Measurements from ENCODE around the gene TRIM28. TPM values are rescaled to one million over a fixed set of nuclear protein-coding genes. Genes with fewer than 3 reads are reported as not detected.

The TRIM28 gene
- total RNA-seq, 1 experiment from 2014 or later: 1,221 TPM

- TF ChIP-seq ATF6 (CRISPR knock-in tag; IDR thresholded peaks at IDR 0.05) (no peak), AR (CRISPR knock-in tag; IDR thresholded peaks at IDR 0.05) (no peak), FOXP1 (CRISPR knock-in tag; IDR thresholded peaks at IDR 0.05; ENCODE audit: borderline replicate concordance) (no peak), SMAD3 (CRISPR knock-in tag; IDR thresholded peaks at IDR 0.05; ENCODE audit: borderline replicate concordance) (no peak), TEAD4 (CRISPR knock-in tag; IDR thresholded peaks at IDR 0.05) (no peak)
Observed at GRCh38 chr19:58516246-58516836, 27.5 kb upstream of the TRIM28 start (continued).

GRCh38 chr19:58516964-58517833 is 26.7 kb upstream of the TRIM28 start:
- TF ChIP-seq E2F1 (CRISPR knock-in tag; IDR thresholded peaks at IDR 0.05): no peak
- no peak for TF ChIP-seq RORB (CRISPR knock-in tag; IDR thresholded peaks at IDR 0.05)
- TF ChIP-seq ELF4 (CRISPR knock-in tag; IDR thresholded peaks at IDR 0.05; ENCODE audit: low read depth): no peak
- no peak for TF ChIP-seq JUN (CRISPR knock-in tag; IDR thresholded peaks at IDR 0.05)
- TF ChIP-seq TCF7 (CRISPR knock-in tag; IDR thresholded peaks at IDR 0.05; ENCODE audit: low read depth): 0 out of 2 replicates have a peak, but pooled peaks have one; percentile 23
- ChIA-PET CTCF (interaction anchor here (1.1 to 6.5 kb wide), 5 partner anchors 21 to 64 kb away, joined by 3 to 60 read pairs (median 20); partner anchors contain the start of gene TRIM28), POLR2A (no interaction called here)
- ATAC-seq (no peak), DNase-seq (ENCODE audit: low spot score) (peak; percentile 42)
- H3K27ac Mint-ChIP-seq: no peak overlapping the region
- H3K27me3 Mint-ChIP-seq (ENCODE audit: low read depth): peaks cover 3% of the 10 kb centered on the region
- peaks cover 5% of the 10 kb centered on the region for H3K36me3 Mint-ChIP-seq
- peaks cover 45% of the 10 kb centered on the region for H3K4me1 Mint-ChIP-seq
- no peak overlapping the region for H3K4me3 Mint-ChIP-seq
- no peaks in the 10 kb centered on the region for H3K9me3 Mint-ChIP-seq

- ATAC-seq (no peak), DNase-seq (ENCODE audit: low spot score) (no peak)
- peak overlapping the region; percentile 99 for H3K27ac Mint-ChIP-seq
- H3K4me1 Mint-ChIP-seq: peaks cover 52% of the 10 kb centered on the region
- no peaks in the 10 kb centered on the region for H3K9me3 Mint-ChIP-seq
- H3K27me3 Mint-ChIP-seq (ENCODE audit: low read depth): no peaks in the 10 kb centered on the region; the same call in 1 of the 2 replicates
- H3K4me3 Mint-ChIP-seq: peak overlapping the region; percentile 97
- ChIA-PET CTCF (interaction anchor here (0.6 to 6.5 kb wide), 28 partner anchors 10 to 497 kb away, joined by 3 to 60 read pairs (median 6); partner anchors contain the start of genes CHMP2A, RNF225, TRIM28 and UBE2M), POLR2A (interaction anchor here (1.3 to 3.3 kb wide), 6 partner anchors 20 to 44 kb away, joined by 3 to 34 read pairs (median 12); partner anchors contain the start of genes CHMP2A, TRIM28 and UBE2M)
- peaks cover 5% of the 10 kb centered on the region for H3K36me3 Mint-ChIP-seq
- no peak for TF ChIP-seq SMAD3 (CRISPR knock-in tag; IDR thresholded peaks at IDR 0.05; ENCODE audit: borderline replicate concordance)
- no peak for TF ChIP-seq E2F4 (CRISPR knock-in tag; IDR thresholded peaks at IDR 0.05; ENCODE audit: borderline replicate concordance, low read depth)
- no peak for TF ChIP-seq ATF3 (CRISPR knock-in tag; conservative IDR thresholded peaks at IDR 0.05)
- TF ChIP-seq GTF2I (CRISPR knock-in tag; conservative IDR thresholded peaks at IDR 0.05): no peak
- no peak for TF ChIP-seq RELA (CRISPR knock-in tag; IDR thresholded peaks at IDR 0.05; ENCODE audit: borderline replicate concordance)
- TF ChIP-seq MXD4 (CRISPR knock-in tag; IDR thresholded peaks at IDR 0.05; ENCODE audit: borderline replicate concordance): no peak
- no peak for TF ChIP-seq MLX (CRISPR knock-in tag; IDR thresholded peaks at IDR 0.05)
- no peak for TF ChIP-seq IRF1 (CRISPR knock-in tag; IDR thresholded peaks at IDR 0.05)
- no peak for TF ChIP-seq ZNF423 (CRISPR knock-in tag; IDR thresholded peaks at IDR 0.05)
- no peak for TF ChIP-seq ATF1 (CRISPR knock-in tag; IDR thresholded peaks at IDR 0.05)
- TF ChIP-seq ZNF416 (CRISPR knock-in tag; IDR thresholded peaks at IDR 0.05): no peak
- no peak for TF ChIP-seq EMX1 (CRISPR knock-in tag; IDR thresholded peaks at IDR 0.05)
Observed at GRCh38 chr19:58518256-58519086, 25.4 kb upstream of the TRIM28 start.
